Keratinocyte (primary cell): ENCODE data around the gene GJC1. TPM values are rescaled to one million over a fixed set of nuclear protein-coding genes. Genes with fewer than 3 reads are reported as not detected.

ENCODE experiments used
- DNase-seq: peaks from one replicate; pipeline ENCODE4 v3.0.0-alpha.2; 2011; ENCODE audit warnings: low read depth, missing footprints, low spot score
- FAIRE-seq: peaks from 2 replicates; lab custom pipeline; 2011; peaks lifted over from hg19 to GRCh38; lab: Jason Lieb, UNC
- H2AFZ ChIP-seq: 2 replicates; pipeline ENCODE4 v1.6.0; 2012; ENCODE audit warnings: low read length, control low read depth, inconsistent platforms; ENCODE audit not compliant: control insufficient read depth
- H3K27ac ChIP-seq: 2 replicates; pipeline ENCODE4 v1.5.1; 2011; ENCODE audit warnings: low read length; ENCODE audit not compliant: control insufficient read depth, insufficient read depth
- H3K27me3 ChIP-seq: 3 replicates; pipeline ENCODE4 v1.6.0; 2011; ENCODE audit warnings: low read length; ENCODE audit not compliant: control insufficient read depth, insufficient read depth; ENCODE audit errors: extremely low read depth
- H3K36me3 ChIP-seq, 2 experiments: 2 replicates in 1 of 2; 3 replicates in 1 of 2; pipeline ENCODE4 v1.5.1; 2011; ENCODE audit warnings: low read length in 2 of 2, mild to moderate bottlenecking in 1 of 2; ENCODE audit not compliant: control insufficient read depth in 2 of 2, insufficient read depth in 2 of 2; ENCODE audit errors: extremely low read depth in 1 of 2
- H3K4me1 ChIP-seq: 3 replicates; pipeline ENCODE4 v1.5.1; 2011; ENCODE audit warnings: low read length; ENCODE audit not compliant: control insufficient read depth, insufficient read depth; ENCODE audit errors: extremely low read depth
- H3K4me2 ChIP-seq: 3 replicates; pipeline ENCODE4 v1.6.0; 2011; ENCODE audit warnings: low read depth, low read length; ENCODE audit not compliant: control insufficient read depth, insufficient read depth; ENCODE audit errors: extremely low read depth
- H3K4me3 ChIP-seq, 3 experiments: fragments of 200-600 bp in 1 of 3; sonication (generic) in 1 of 3; 2 replicates in 2 of 3; 3 replicates in 1 of 3; pipeline ENCODE4 v1.5.1; 2011 to 2016; ENCODE audit warnings: low read length in 3 of 3, mild to moderate bottlenecking in 3 of 3, control low read depth in 2 of 3, inconsistent platforms in 1 of 3, low read depth in 1 of 3, mixed read lengths in 1 of 3, mixed run types in 1 of 3, moderate library complexity in 1 of 3; ENCODE audit not compliant: control insufficient read depth in 2 of 3, insufficient read depth in 2 of 3; ENCODE audit errors: extremely low read depth in 1 of 3
- H3K79me2 ChIP-seq: 2 replicates; pipeline ENCODE4 v1.6.0; 2012; ENCODE audit warnings: low read length; ENCODE audit not compliant: control insufficient read depth, insufficient read depth
- H3K9ac ChIP-seq: 3 replicates; pipeline ENCODE4 v1.6.0; 2011; ENCODE audit warnings: low read length; ENCODE audit not compliant: control insufficient read depth, insufficient read depth; ENCODE audit errors: extremely low read depth
- H3K9me1 ChIP-seq: 3 replicates; pipeline ENCODE4 v1.6.0; 2011; ENCODE audit warnings: low read length; ENCODE audit not compliant: control insufficient read depth, insufficient read depth; ENCODE audit errors: extremely low read depth
- H3K9me3 ChIP-seq: 2 replicates; pipeline ENCODE4 v1.5.1; 2012; ENCODE audit warnings: low read depth, low read length; ENCODE audit not compliant: control insufficient read depth
- H4K20me1 ChIP-seq: 3 replicates; pipeline ENCODE4 v1.6.0; 2011; ENCODE audit warnings: low read length; ENCODE audit not compliant: control insufficient read depth, insufficient read depth; ENCODE audit errors: extremely low read depth
- CTCF ChIP-seq, 3 experiments: IDR thresholded peaks in 1 of 3; conservative IDR thresholded peaks in 1 of 3; optimal IDR thresholded peaks in 1 of 3; 2 replicates in 2 of 3; 3 replicates in 1 of 3; pipeline versions ENCODE3 to v1.5.1; 2011; ENCODE audit warnings: low read length in 3 of 3, mild to moderate bottlenecking in 3 of 3, moderate library complexity in 2 of 3, control low read depth in 1 of 3, inconsistent platforms in 1 of 3; ENCODE audit not compliant: insufficient read depth in 2 of 3; ENCODE audit errors: extremely low read depth in 1 of 3
- EZH2 ChIP-seq: IDR thresholded peaks from one replicate; pipeline ENCODE4 v1.6.1; 2012; ENCODE audit warnings: inconsistent platforms, mild to moderate bottlenecking, low read length, moderate library complexity
- dilution Hi-C: fragments of 300-500 bp; cut with MboI; formaldehyde crosslinking; loops from one replicate; pipeline ENCODE4 v1.7.0; 2020; ENCODE audit warnings: low sequenced_read_pairs; ENCODE audit not compliant: extremely low pct_ligation_motif_present
- polyA plus RNA-seq, 5 experiments: library from polyadenylated mRNA; depleted of rRNA in 3 of 5; stranded (reverse) in 3 of 5; stranded (forward) in 1 of 5; unstranded in 1 of 5; fragments of >200 nt; gene quantifications; 1 replicate in 1 of 5; 2 replicates in 3 of 5; 3 replicates in 1 of 5; pipeline versions ENCODE4 v1.2.1 to v1.2.3, GENCODE V29; 2011 to 2012; ENCODE audit warnings: missing spikeins in 2 of 5, low read depth in 1 of 5, low replicate concordance in 1 of 5

GJC1 gene
- polyA plus RNA-seq, 1 donor (not counting 4 experiments of a cell fraction or from before 2014, with no cell fraction given): 11.1 TPM

- dilution Hi-C loops: no loop called here
- Histone ChIP-seq H3K4me3 (no peak overlapping the region), H2AFZ (no peak overlapping the region), H3K9me3 (no peaks in the 10 kb centered on the region), H3K27me3 (no peaks in the 10 kb centered on the region), H3K9me1 (no peaks in the 10 kb centered on the region), H3K27ac (no peak overlapping the region), H4K20me1 (no peaks in the 10 kb centered on the region), H3K36me3 (peaks cover 34% of the 10 kb centered on the region in 2 experiments), H3K79me2 (no peaks in the 10 kb centered on the region), H3K4me1 (no peaks in the 10 kb centered on the region), H3K9ac (no peak overlapping the region), H3K4me2 (no peak overlapping the region)
- FAIRE-seq (no peak), DNase-seq (no peak)
- TF ChIP-seq EZH2: no peak
- no peak for TF ChIP-seq CTCF (optimal IDR thresholded peaks at IDR 0.05 in 1 of 3, IDR thresholded peaks at IDR 0.05 in 1 of 3, conservative IDR thresholded peaks at IDR 0.05 in 1 of 3; ENCODE audit: extremely low read depth in 1 of 3, insufficient read depth in 2 of 3, low read length in 3 of 3)
Observed at GRCh38 chr17:44850025-44850424, 19.9 kb upstream of the GJC1 start.

- FAIRE-seq (no peak), DNase-seq (no peak)
- no peak for TF ChIP-seq EZH2
- no peak for TF ChIP-seq CTCF (optimal IDR thresholded peaks at IDR 0.05 in 1 of 3, IDR thresholded peaks at IDR 0.05 in 1 of 3, conservative IDR thresholded peaks at IDR 0.05 in 1 of 3; ENCODE audit: extremely low read depth in 1 of 3, insufficient read depth in 2 of 3, low read length in 3 of 3)
- Histone ChIP-seq H4K20me1 (no peaks in the 10 kb centered on the region), H3K9ac (no peak overlapping the region), H3K9me3 (no peaks in the 10 kb centered on the region), H3K27ac (no peak overlapping the region), H3K9me1 (no peaks in the 10 kb centered on the region), H2AFZ (no peak overlapping the region), H3K36me3 (peaks cover 24 to 25% of the 10 kb centered on the region in 2 experiments), H3K79me2 (no peaks in the 10 kb centered on the region), H3K4me2 (no peak overlapping the region), H3K4me1 (no peaks in the 10 kb centered on the region), H3K4me3 (no peak overlapping the region), H3K27me3 (no peaks in the 10 kb centered on the region)
- dilution Hi-C loops: no loop called here
Observed at GRCh38 chr17:44848961-44849489, 18.9 kb upstream of the GJC1 start.
